Measurements from ENCODE around the gene CIDEB. TPM values are rescaled to one million over a fixed set of nuclear protein-coding genes. Genes with fewer than 3 reads are reported as not detected.

Gene CIDEB
- total and polyA plus RNA-seq, 2 of the 13 experiments (the other 11 are each of a cell fraction or from before 2014, with no cell fraction given) = 35.8 to 110 TPM

- TF ChIP-seq E2F5 (CRISPR knock-in tag; conservative IDR thresholded peaks at IDR 0.05) (peak; percentile 40; the same call in 1 of the 2 replicates), ZBTB21 (CRISPR knock-in tag; IDR thresholded peaks at IDR 0.05) (no peak), CBX2 (IDR thresholded peaks at IDR 0.05; ENCODE audit: low read depth, low read length) (no peak), CBX2 (CRISPR knock-in tag; IDR thresholded peaks at IDR 0.05; ENCODE audit: low read depth) (no peak), PITX1 (CRISPR knock-in tag; IDR thresholded peaks at IDR 0.05) (no peak; the same call in 1 of the 2 replicates), ZNF883 (CRISPR knock-in tag; IDR thresholded peaks at IDR 0.05; ENCODE audit: not compliant biosample characterization) (no peak), ZSCAN29 (CRISPR knock-in tag; conservative IDR thresholded peaks at IDR 0.05) (no peak), SRSF1 (optimal IDR thresholded peaks at IDR 0.05; ENCODE audit: low read depth, low read length) (no peak), SKIL (CRISPR knock-in tag; IDR thresholded peaks at IDR 0.05; ENCODE audit: borderline replicate concordance) (0 out of 2 replicates have a peak, but pooled peaks have one; percentile 14), SRF (IDR thresholded peaks at IDR 0.05; ENCODE audit: low read depth, low read length) (no peak), ZBTB1 (CRISPR knock-in tag; IDR thresholded peaks at IDR 0.05; ENCODE audit: borderline replicate concordance) (no peak), NPAS2 (CRISPR knock-in tag; IDR thresholded peaks at IDR 0.05; ENCODE audit: borderline replicate concordance) (no peak), ZNF333 (CRISPR knock-in tag; IDR thresholded peaks at IDR 0.05; ENCODE audit: borderline replicate concordance) (0 out of 2 replicates have a peak, but pooled peaks have one; percentile 65), SETDB1 (CRISPR knock-in tag; IDR thresholded peaks at IDR 0.05; ENCODE audit: borderline replicate concordance) (no peak), SMAD1 (CRISPR knock-in tag; IDR thresholded peaks at IDR 0.05; ENCODE audit: borderline replicate concordance, low read depth) (no peak), PAF1 (CRISPR knock-in tag; IDR thresholded peaks at IDR 0.05) (no peak), FOXP1 (IDR thresholded peaks at IDR 0.05) (no peak), FOXP1 (CRISPR knock-in tag; IDR thresholded peaks at IDR 0.05) (no peak), ELF1 (CRISPR knock-in tag; IDR thresholded peaks at IDR 0.05) (no peak), ZNF691 (CRISPR knock-in tag; IDR thresholded peaks at IDR 0.05; ENCODE audit: borderline replicate concordance, low read depth) (0 out of 2 replicates have a peak, but pooled peaks have one; percentile 32), CBFB (CRISPR knock-in tag; IDR thresholded peaks at IDR 0.05) (no peak), STAT5B (CRISPR knock-in tag; IDR thresholded peaks at IDR 0.05) (no peak), HNF4A (CRISPR knock-in tag; IDR thresholded peaks at IDR 0.05) (peak; percentile 73), ZNF709 (CRISPR knock-in tag; IDR thresholded peaks at IDR 0.05) (no peak), SALL1 (CRISPR knock-in tag; IDR thresholded peaks at IDR 0.05) (peak; percentile 37; the same call in 1 of the 2 replicates), ZMYM4 (CRISPR knock-in tag; IDR thresholded peaks at IDR 0.05) (no peak), ZNF564 (CRISPR knock-in tag; IDR thresholded peaks at IDR 0.05) (no peak), ZNF639 (CRISPR knock-in tag; conservative IDR thresholded peaks at IDR 0.05) (no peak)
Measured at GRCh38 chr14:24260026-24260779, 47.6 kb downstream of the CIDEB start (continued).

All from HepG2 (cell line).